WI38 (cell line): ENCODE data around the gene BUB1.
"Not testable (repeated sequence)": the region's sequence is repeated elsewhere in the genome, so short reads cannot be mapped to it uniquely, and the experiment has no call there.

Source experiments
- H3K4me3 ChIP-seq: 2 replicates; pipeline ENCODE4 v1.5.1; 2011; ENCODE audit warnings: low read depth, mild to moderate bottlenecking, control low read depth, low read length

Gene BUB1

GRCh38 chr2:110602139-110602538 is 75.7 kb downstream of the BUB1 start:
- H3K4me3 ChIP-seq = not testable (repeated sequence)

GRCh38 chr2:110591973-110592372 is 85.9 kb downstream of the BUB1 start:
- H3K4me3 ChIP-seq = not testable (repeated sequence)

DNA sequence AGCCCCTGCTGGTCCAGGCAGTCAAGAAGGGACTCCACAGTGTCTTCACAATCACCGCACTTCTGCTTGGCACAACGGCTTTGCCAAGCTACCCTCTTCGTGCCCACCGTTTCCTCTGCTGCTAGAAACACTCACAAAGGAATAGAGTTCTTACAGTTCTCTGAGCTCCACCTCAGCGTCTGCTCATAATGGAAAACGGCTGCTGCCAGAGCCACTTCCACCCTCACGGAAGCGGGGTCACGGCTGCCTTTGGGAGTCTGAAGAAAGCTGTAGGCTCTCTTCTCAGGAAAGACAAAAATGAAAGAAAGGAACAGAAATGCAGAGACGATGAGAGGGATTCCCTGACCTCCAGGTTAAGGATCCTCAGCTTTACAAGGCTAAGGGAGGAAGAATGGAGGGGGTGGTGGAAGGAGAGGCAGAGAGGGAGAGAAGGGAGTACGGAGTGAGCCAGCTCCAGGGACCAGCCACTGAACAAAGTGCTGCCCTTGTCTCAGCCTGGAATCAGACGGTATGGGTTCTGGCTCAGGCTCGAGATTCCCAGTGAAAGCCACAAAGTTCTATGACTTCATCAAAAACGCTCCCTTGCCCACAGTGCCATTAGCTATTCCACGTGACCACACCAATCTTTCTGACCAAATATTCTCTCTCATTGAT is 88.1 kb downstream of the BUB1 start:
- not testable (repeated sequence) for H3K4me3 ChIP-seq

- H3K4me3 ChIP-seq = not testable (repeated sequence)
Observed at GRCh38 chr2:110588520-110588919, 89.3 kb downstream of the BUB1 start.
